Hepatocyte (in vitro differentiated cells): ENCODE data around the gene TNFRSF14. TPM values are rescaled to one million over a fixed set of nuclear protein-coding genes. Genes with fewer than 3 reads are reported as not detected.

Experiments
- DNase-seq: peaks from one replicate; pipeline ENCODE4 v3.0.0-alpha.2; 2016; ENCODE audit warnings: low spot score
- H2AFZ ChIP-seq: fragments of 200-600 bp; sonication (generic); 2 replicates; pipeline ENCODE4 v1.6.0; 2016; ENCODE audit warnings: antibody characterized with exemption, mild to moderate bottlenecking
- H3K27ac ChIP-seq: fragments of 200-600 bp; sonication (generic); 2 replicates; pipeline ENCODE4 v1.5.1; 2016; ENCODE audit warnings: mild to moderate bottlenecking
- H3K27me3 ChIP-seq: fragments of 200-600 bp; sonication (generic); 2 replicates; pipeline ENCODE4 v1.6.1; 2016
- H3K36me3 ChIP-seq: fragments of 200-600 bp; sonication (generic); replicated peaks from 2 replicates; pipeline ENCODE4 v1.5.1; 2016; ENCODE audit warnings: low read depth; ENCODE audit not compliant: insufficient read depth
- H3K4me1 ChIP-seq: fragments of 200-600 bp; sonication (generic); 2 replicates; pipeline ENCODE4 v1.5.1; 2016; ENCODE audit warnings: mild to moderate bottlenecking, moderate library complexity; ENCODE audit not compliant: insufficient read depth
- H3K4me2 ChIP-seq: fragments of 200-600 bp; sonication (generic); 2 replicates; pipeline ENCODE4 v1.6.0; 2016
- H3K4me3 ChIP-seq: fragments of 200-600 bp; sonication (generic); 2 replicates; pipeline ENCODE4 v1.5.1; 2016; ENCODE audit warnings: mild to moderate bottlenecking
- H3K79me2 ChIP-seq: fragments of 200-600 bp; sonication (generic); 2 replicates; pipeline ENCODE4 v1.6.0; 2017; ENCODE audit warnings: mild to moderate bottlenecking
- H3K9me2 ChIP-seq: fragments of 200-600 bp; sonication (generic); replicated peaks from 2 replicates; pipeline ENCODE4 v1.6.0; 2017; ENCODE audit warnings: mild to moderate bottlenecking; ENCODE audit not compliant: insufficient read depth
- H3K9me3 ChIP-seq: fragments of 200-600 bp; sonication (generic); 2 replicates; pipeline ENCODE4 v1.5.1; 2016; ENCODE audit warnings: low read depth, mild to moderate bottlenecking
- H4K20me1 ChIP-seq: fragments of 200-600 bp; sonication (generic); 2 replicates; pipeline ENCODE4 v1.6.0; 2016; ENCODE audit warnings: mild to moderate bottlenecking; ENCODE audit not compliant: insufficient read depth, poor library complexity, severe bottlenecking
- EZH2 ChIP-seq: fragments of 200-600 bp; sonication (generic); IDR thresholded peaks from 2 replicates; pipeline ENCODE4 v1.6.1; 2016; ENCODE audit warnings: antibody characterized with exemption, mild to moderate bottlenecking, borderline replicate concordance
- EZH2phosphoT487 ChIP-seq: fragments of 200-600 bp; sonication (generic); IDR thresholded peaks from one replicate; pipeline ENCODE4 v1.6.1; 2018; ENCODE audit warnings: antibody characterized with exemption, mild to moderate bottlenecking, low read depth, moderate library complexity; ENCODE audit not compliant: unreplicated experiment, severe bottlenecking
- WGBS: methylation state at CpG from one replicate; pipeline ENCODE4 v1.1.6; 2016; ENCODE audit warnings: low lambda C conversion rate; ENCODE audit errors: missing lambda C conversion rate; 5-methylcytosine and 5-hydroxymethylcytosine counted together
- polyA plus RNA-seq: library from polyadenylated mRNA; unstranded; fragments of >200 nt; fragmentation: Nextera tagmentation; extraction: Ambion mirVana; gene quantifications from 2 replicates; pipeline ENCODE4 v1.2.1, GENCODE V29; 2016
- total RNA-seq: library from RNA; depleted of rRNA; stranded (reverse); fragments of >200 nt; gene quantifications from 2 replicates; pipeline ENCODE4 v1.2.3, GENCODE V29; 2014
- TF ChIP-seq, protein P1 (sequence below): fragments of 200-600 bp; sonication (generic); IDR thresholded peaks from 2 replicates; pipeline ENCODE4 v1.5.1; 2016; ENCODE audit warnings: antibody characterized with exemption, mild to moderate bottlenecking; ENCODE audit not compliant: poor library complexity

TNFRSF14 gene
- total and polyA plus RNA-seq, 2 experiments from 2014 or later, result 5.3 to 6.1 TPM

- H2AFZ ChIP-seq, result no peak overlapping the region
- no peaks in the 10 kb centered on the region for H4K20me1 ChIP-seq
- 75% methylated on average over 20 of the region's 20 CpGs for WGBS
- no peaks in the 10 kb centered on the region for H3K9me2 ChIP-seq
- H3K4me2 ChIP-seq, result no peak overlapping the region
- no peak overlapping the region for H3K27ac ChIP-seq
- DNase-seq, result no peak
- no peaks in the 10 kb centered on the region for H3K4me1 ChIP-seq
- H3K27me3 ChIP-seq, result no peaks in the 10 kb centered on the region
- TF ChIP-seq EZH2 (no peak), EZH2phosphoT487 (no peak)
- TF ChIP-seq, protein P1, sequence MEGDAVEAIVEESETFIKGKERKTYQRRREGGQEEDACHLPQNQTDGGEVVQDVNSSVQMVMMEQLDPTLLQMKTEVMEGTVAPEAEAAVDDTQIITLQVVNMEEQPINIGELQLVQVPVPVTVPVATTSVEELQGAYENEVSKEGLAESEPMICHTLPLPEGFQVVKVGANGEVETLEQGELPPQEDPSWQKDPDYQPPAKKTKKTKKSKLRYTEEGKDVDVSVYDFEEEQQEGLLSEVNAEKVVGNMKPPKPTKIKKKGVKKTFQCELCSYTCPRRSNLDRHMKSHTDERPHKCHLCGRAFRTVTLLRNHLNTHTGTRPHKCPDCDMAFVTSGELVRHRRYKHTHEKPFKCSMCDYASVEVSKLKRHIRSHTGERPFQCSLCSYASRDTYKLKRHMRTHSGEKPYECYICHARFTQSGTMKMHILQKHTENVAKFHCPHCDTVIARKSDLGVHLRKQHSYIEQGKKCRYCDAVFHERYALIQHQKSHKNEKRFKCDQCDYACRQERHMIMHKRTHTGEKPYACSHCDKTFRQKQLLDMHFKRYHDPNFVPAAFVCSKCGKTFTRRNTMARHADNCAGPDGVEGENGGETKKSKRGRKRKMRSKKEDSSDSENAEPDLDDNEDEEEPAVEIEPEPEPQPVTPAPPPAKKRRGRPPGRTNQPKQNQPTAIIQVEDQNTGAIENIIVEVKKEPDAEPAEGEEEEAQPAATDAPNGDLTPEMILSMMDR, result no peak
- H3K36me3 ChIP-seq, result no peaks in the 10 kb centered on the region
- no peaks in the 10 kb centered on the region for H3K79me2 ChIP-seq
- H3K9me3 ChIP-seq, result no peaks in the 10 kb centered on the region
- no peak overlapping the region for H3K4me3 ChIP-seq
Measured at GRCh38 chr1:2594001-2594640, 38.0 kb downstream of the TNFRSF14 start.

DNA sequence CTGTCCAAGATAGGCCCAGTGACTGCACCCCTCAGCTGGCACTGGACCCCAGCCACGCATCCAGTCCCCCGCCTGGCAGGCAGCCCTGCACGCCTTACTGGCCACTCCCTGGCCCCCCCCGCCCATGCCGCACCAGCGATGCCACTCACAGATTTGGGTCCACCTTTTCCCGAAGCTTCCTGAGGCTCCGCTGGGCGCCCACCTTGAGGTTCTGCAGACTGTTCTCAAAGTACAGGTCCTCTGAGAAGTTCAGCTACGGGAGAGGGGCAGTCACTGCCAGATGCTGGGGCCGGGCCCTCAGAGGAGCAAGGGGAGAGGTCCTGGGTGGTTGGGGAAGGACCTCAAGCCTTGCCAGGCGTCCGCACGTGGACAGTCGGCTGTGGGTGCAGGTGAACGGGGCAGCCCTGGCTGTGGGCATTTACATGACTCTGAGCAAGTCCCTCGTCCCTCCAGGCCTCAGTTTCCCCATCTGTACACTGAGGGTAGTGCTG is 38.5 kb downstream of the TNFRSF14 start:
- H3K27ac ChIP-seq, result no peak overlapping the region
- H4K20me1 ChIP-seq, result no peaks in the 10 kb centered on the region
- H3K4me1 ChIP-seq, result no peaks in the 10 kb centered on the region
- no peak overlapping the region for H3K4me2 ChIP-seq
- no peak overlapping the region for H3K4me3 ChIP-seq
- H2AFZ ChIP-seq, result no peak overlapping the region
- H3K9me2 ChIP-seq, result no peaks in the 10 kb centered on the region
- H3K36me3 ChIP-seq, result no peaks in the 10 kb centered on the region
- TF ChIP-seq EZH2 (no peak), EZH2phosphoT487 (no peak)
- TF ChIP-seq, protein P1, result no peak
- no peak for DNase-seq
- H3K79me2 ChIP-seq, result no peaks in the 10 kb centered on the region
- H3K9me3 ChIP-seq, result no peaks in the 10 kb centered on the region
- H3K27me3 ChIP-seq, result no peaks in the 10 kb centered on the region
- WGBS, result 85% methylated on average over 12 of the region's 17 CpGs

GRCh38 chr1:2595261-2595811 is 39.2 kb downstream of the TNFRSF14 start:
- 88% methylated on average over 18 of the region's 19 CpGs for WGBS
- Histone ChIP-seq H3K4me3 (no peak overlapping the region), H3K9me3 (no peaks in the 10 kb centered on the region), H3K9me2 (no peaks in the 10 kb centered on the region), H3K4me2 (no peak overlapping the region), H3K36me3 (no peaks in the 10 kb centered on the region), H3K4me1 (no peaks in the 10 kb centered on the region), H4K20me1 (no peaks in the 10 kb centered on the region), H3K79me2 (no peaks in the 10 kb centered on the region), H3K27ac (no peak overlapping the region), H3K27me3 (no peaks in the 10 kb centered on the region), H2AFZ (no peak overlapping the region)
- DNase-seq, result no peak
- TF ChIP-seq EZH2phosphoT487 (no peak), EZH2 (no peak)
- TF ChIP-seq, protein P1, result no peak
